A549 (cell line): ENCODE data around the gene OR2S2. TPM values are rescaled to one million over a fixed set of nuclear protein-coding genes. Genes with fewer than 3 reads are reported as not detected.

ENCODE experiments used
- ATAC-seq, 2 experiments: fragments of 200-7000 bp in 1 of 2; fragments of >200 bp in 1 of 2; cut with Nextera tagmentation in 1 of 2; cut with Tn5 transposase in 1 of 2; 3 replicates each; pipeline versions ENCODE4 v1.8.0 to v1.9.1; 2018 to 2020; ENCODE audit warnings: mild to moderate bottlenecking in 1 of 2, moderate library complexity in 1 of 2
- CTCF ChIA-PET: fragments of 300-600 bp; sonication (Branson Sonifier 250); formaldehyde crosslinking; extraction: SDS; loops from one replicate; lab custom pipeline; 2021; ENCODE audit warnings: antibody characterized with exemption, inconsistent platforms; lab: Yijun Ruan, JAX
- POLR2A ChIA-PET: fragments of 350-600 bp; formaldehyde crosslinking; extraction: SDS; loops from one replicate; lab custom pipeline; 2021; ENCODE audit warnings: antibody characterized with exemption, inconsistent platforms; lab: Yijun Ruan, JAX
- DNase-seq, 2 experiments: peaks; one replicate each; pipeline versions ENCODE4 v3.0.0 to v3.0.0-alpha.2; 2011 to 2016; ENCODE audit warnings: low read depth in 1 of 2, low spot score in 1 of 2
- FAIRE-seq: peaks from 2 replicates; lab custom pipeline; 2011; peaks lifted over from hg19 to GRCh38; lab: Jason Lieb, UNC
- H3K27ac ChIP-seq, 2 experiments: fragments of >200 bp; sonication (Bioruptor Twin); formaldehyde crosslinking; 3 replicates each; pipeline ENCODE4 v1.5.1; 2016 to 2017
- H3K4me1 ChIP-seq: fragments of >200 bp; sonication (Bioruptor Twin); formaldehyde crosslinking; 3 replicates; pipeline ENCODE4 v1.6.1; 2016
- H3K4me2 ChIP-seq: fragments of >200 bp; sonication (Bioruptor Twin); formaldehyde crosslinking; 3 replicates; pipeline ENCODE4 v1.6.1; 2016
- H3K4me3 ChIP-seq: fragments of >200 bp; sonication (Bioruptor Twin); formaldehyde crosslinking; 3 replicates; pipeline ENCODE4 v1.5.1; 2016
- H3K9me3 ChIP-seq: fragments of >200 bp; sonication (Bioruptor Twin); formaldehyde crosslinking; 3 replicates; pipeline ENCODE4 v1.6.1; 2016
- CBX2 ChIP-seq: fragments of 200-600 bp; sonication (generic); IDR thresholded peaks from 2 replicates; pipeline ENCODE4 v1.6.1; 2016; ENCODE audit warnings: low read depth, mild to moderate bottlenecking, borderline replicate concordance
- CEBPB ChIP-seq, 2 experiments: fragments of >200 bp in 1 of 2; sonication (Bioruptor Twin) in 1 of 2; formaldehyde crosslinking in 1 of 2; IDR thresholded peaks; 2 replicates each; pipeline ENCODE4 v1.6.1; 2012 to 2016
- CHD2 ChIP-seq: fragments of 150-350 bp; IDR thresholded peaks from 2 replicates; pipeline ENCODE4 v1.6.1; 2014; ENCODE audit warnings: low read length; ENCODE audit not compliant: partially characterized antibody
- CHD4 ChIP-seq: fragments of 200-600 bp; sonication (generic); IDR thresholded peaks from 2 replicates; pipeline ENCODE4 v1.6.1; 2016; ENCODE audit warnings: antibody characterized with exemption, mild to moderate bottlenecking, borderline replicate concordance
- EHMT2 ChIP-seq: fragments of 200-600 bp; sonication (generic); IDR thresholded peaks from 2 replicates; pipeline ENCODE4 v1.6.1; 2016; ENCODE audit warnings: antibody characterized with exemption, low read depth, mild to moderate bottlenecking, moderate library complexity
- FOSL2 ChIP-seq, 2 experiments: fragments of 450-650 bp in 1 of 2; fragments of >200 bp in 1 of 2; sonication (Bioruptor Twin) in 1 of 2; formaldehyde crosslinking; IDR thresholded peaks; 2 replicates each; pipeline versions ENCODE4 v1.5.0 to v1.6.1; 2016 to 2020; ENCODE audit warnings: mild to moderate bottlenecking in 1 of 2, moderate library complexity in 1 of 2
- FOXS1 ChIP-seq: fragments of 250-450 bp; sonication (Bioruptor Pico); IDR thresholded peaks from 2 replicates; pipeline ENCODE4 v1.5.0; 2020; ENCODE audit warnings: mild to moderate bottlenecking, moderate library complexity
- GATA3 ChIP-seq: IDR thresholded peaks from 2 replicates; pipeline ENCODE4 v1.6.1; 2012; ENCODE audit warnings: borderline replicate concordance
- HDAC2 ChIP-seq: fragments of 200-600 bp; sonication (generic); IDR thresholded peaks from 2 replicates; pipeline ENCODE4 v1.6.1; 2016
- HEYL ChIP-seq: fragments of 250-450 bp; sonication (Bioruptor Pico); IDR thresholded peaks from 2 replicates; pipeline ENCODE4 v1.8.0; 2021; ENCODE audit warnings: mild to moderate bottlenecking, moderate library complexity
- HOXB13 ChIP-seq: fragments of 250-450 bp; sonication (Bioruptor Pico); IDR thresholded peaks from 2 replicates; pipeline ENCODE4 v1.5.0; 2020; ENCODE audit warnings: low read depth, mild to moderate bottlenecking, moderate library complexity
- KDM5A ChIP-seq: fragments of 200-600 bp; sonication (generic); IDR thresholded peaks from 2 replicates; pipeline ENCODE4 v1.6.1; 2016; ENCODE audit warnings: antibody characterized with exemption, mild to moderate bottlenecking
- RAD21 ChIP-seq, 2 experiments: fragments of >200 bp in 1 of 2; sonication (Bioruptor Twin) in 1 of 2; formaldehyde crosslinking in 1 of 2; IDR thresholded peaks in 1 of 2; conservative IDR thresholded peaks in 1 of 2; 2 replicates in 1 of 2; 3 replicates in 1 of 2; pipeline ENCODE4 v1.6.1; 2012 to 2018; ENCODE audit warnings: inconsistent platforms in 1 of 2
- RARB ChIP-seq: fragments of 250-450 bp; sonication (Bioruptor Pico); IDR thresholded peaks from 2 replicates; pipeline ENCODE4 v1.8.0; 2021; ENCODE audit warnings: mild to moderate bottlenecking, moderate library complexity
- RCOR1 ChIP-seq: fragments of 150-350 bp; IDR thresholded peaks from 2 replicates; pipeline ENCODE4 v1.6.1; 2014; ENCODE audit warnings: antibody characterized with exemption, low read length, low read depth
- RFX5 ChIP-seq: fragments of 450-650 bp; IDR thresholded peaks from 2 replicates; pipeline ENCODE4 v1.7.1; 2014; ENCODE audit warnings: antibody characterized with exemption, mild to moderate bottlenecking, moderate library complexity
- TFCP2L1 ChIP-seq: fragments of 250-450 bp; sonication (Bioruptor Pico); IDR thresholded peaks from 2 replicates; pipeline ENCODE4 v1.5.0; 2021; ENCODE audit warnings: mild to moderate bottlenecking
- ZC3H11A ChIP-seq: fragments of 450-650 bp; IDR thresholded peaks from 2 replicates; pipeline ENCODE4 v1.6.1; 2014; ENCODE audit warnings: antibody characterized with exemption, mild to moderate bottlenecking
- ZFP36 ChIP-seq: fragments of 450-650 bp; IDR thresholded peaks from 2 replicates; pipeline ENCODE4 v1.6.1; 2014; ENCODE audit warnings: borderline replicate concordance; ENCODE audit not compliant: partially characterized antibody
- ZNF302 ChIP-seq: fragments of 250-450 bp; sonication (Bioruptor Pico); IDR thresholded peaks from 2 replicates; pipeline ENCODE4 v1.9.0; 2021; ENCODE audit warnings: inconsistent platforms, mild to moderate bottlenecking, moderate library complexity
- WGBS: methylation state at CpG from one replicate; pipeline ENCODE4 v1.1.6; 2017; ENCODE audit errors: missing lambda C conversion rate; 5-methylcytosine and 5-hydroxymethylcytosine counted together
- polyA plus RNA-seq, 4 experiments: library from polyadenylated mRNA; depleted of rRNA in 3 of 4; stranded (reverse); fragments of >200 nt; fragmentation: RNase III in 1 of 4; extraction: RNeasy Plus Mini Kit Qiagen cat#74134 plus additional on column Dnase treatment in 1 of 4; gene quantifications; 2 replicates in 3 of 4; 3 replicates in 1 of 4; pipeline ENCODE4 v1.2.3, GENCODE V29; 2011 to 2017
- TF ChIP-seq, protein P1 (sequence below): IDR thresholded peaks from 2 replicates; pipeline ENCODE4 v1.6.1; 2012; ENCODE audit warnings: low read depth, borderline replicate concordance
- TF ChIP-seq, protein P2 (sequence below): fragments of 250-450 bp; sonication (Bioruptor Pico); IDR thresholded peaks from 2 replicates; pipeline ENCODE4 v1.5.0; 2021; ENCODE audit warnings: mild to moderate bottlenecking, moderate library complexity, borderline replicate concordance

OR2S2 gene
- polyA plus RNA-seq, 2 of the 4 experiments (the other 2 are of a cell fraction), result not detected

DNA sequence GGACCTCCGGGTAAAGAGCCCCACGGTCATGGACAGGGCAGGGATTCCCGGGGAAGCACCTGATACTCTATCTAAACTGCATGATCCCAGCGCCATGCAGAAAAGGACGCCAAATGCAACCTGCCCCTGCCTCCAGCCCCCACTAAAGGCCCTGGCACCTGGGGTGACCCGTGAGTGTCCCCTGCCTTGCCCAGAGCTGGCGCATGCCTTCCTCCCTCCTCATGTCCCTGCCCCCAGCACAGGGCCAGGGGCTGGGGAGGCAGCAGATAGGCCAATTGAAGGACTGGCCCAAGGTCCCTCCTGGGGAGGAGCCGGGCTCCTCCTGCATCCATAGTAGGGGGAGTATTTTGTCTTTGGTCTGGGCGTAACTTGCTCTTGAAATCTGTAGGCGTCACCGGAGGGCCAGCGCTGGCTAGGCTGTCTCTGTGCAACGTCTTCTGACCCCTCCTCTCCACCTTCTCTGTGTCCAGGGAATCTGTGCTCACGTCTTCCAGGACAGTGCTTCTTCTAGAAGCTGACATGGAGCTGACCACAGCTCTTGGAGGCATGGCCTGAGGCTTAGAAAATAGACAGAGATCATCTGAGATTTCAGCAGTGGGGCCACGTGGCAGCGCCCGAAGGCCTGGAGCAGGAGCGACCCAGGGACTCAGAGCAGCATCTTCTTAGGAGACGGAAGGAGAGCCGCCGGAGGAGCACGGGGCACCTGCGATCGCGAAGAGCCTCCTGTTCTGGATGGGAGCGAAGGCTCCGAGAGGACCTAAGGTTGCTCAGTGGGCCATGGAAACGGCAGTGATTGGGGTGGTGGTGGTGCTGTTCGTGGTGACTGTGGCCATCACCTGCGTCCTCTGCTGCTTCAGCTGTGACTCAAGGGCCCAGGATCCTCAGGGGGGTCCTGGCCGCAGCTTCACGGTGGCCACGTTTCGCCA lies 48.0 kb downstream of the OR2S2 start:
- ATAC-seq, result no peak
- H3K4me2 ChIP-seq, result no peak overlapping the region
- WGBS, result 94% methylated on average over 30 of the region's 34 CpGs
- peak overlapping the region; percentile 93 to 99 for H3K27ac ChIP-seq
- ChIA-PET POLR2A (no interaction called here), CTCF (interaction anchor here (0.6 to 13.7 kb wide), 32 partner anchors 7 to 327 kb away, joined by 3 to 243 read pairs (median 4); partner anchors contain the start of genes HINT2, SPAG8 and TMEM8B)
- no peak overlapping the region for H3K4me3 ChIP-seq
- no peak for DNase-seq
- no peaks in the 10 kb centered on the region for H3K9me3 ChIP-seq
- TF ChIP-seq RFX5 (no peak), EHMT2 (no peak), HEYL (CRISPR knock-in tag) (no peak), CHD2 (no peak), CEBPB (IDR thresholded peaks at IDR 0.05) (no peak), RARB (CRISPR knock-in tag) (no peak), FOSL2 (IDR thresholded peaks at IDR 0.05) (no peak), FOSL2 (CRISPR knock-in tag; IDR thresholded peaks at IDR 0.05) (no peak), TFCP2L1 (CRISPR knock-in tag) (no peak)
- FAIRE-seq, result no peak
- peaks cover 58% of the 10 kb centered on the region for H3K4me1 ChIP-seq

DNA sequence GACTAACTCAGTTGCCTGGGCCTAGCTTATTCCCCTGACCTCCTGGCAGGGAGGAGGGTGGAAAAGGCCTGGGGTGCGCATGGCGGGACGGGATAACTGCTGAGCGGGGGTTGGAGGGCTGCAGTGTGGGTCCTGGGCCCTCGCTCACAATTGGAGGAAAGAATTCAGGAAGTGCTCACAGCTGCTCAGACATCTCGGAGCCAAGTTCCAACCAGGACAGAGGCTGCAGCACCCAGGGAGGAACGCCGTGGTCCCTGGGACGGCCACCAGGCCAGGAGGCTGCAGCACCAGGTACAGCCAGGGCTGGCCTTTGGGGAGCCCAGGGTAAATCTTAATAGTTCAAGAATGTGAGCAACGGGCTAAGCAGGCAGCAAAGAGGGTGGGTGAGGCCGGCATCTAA lies 48.7 kb downstream of the OR2S2 start, which contains the start of gene SPAAR:
Gene SPAAR, plus strand, starts transcription at position 217 of the 400 bp plus-strand sequence. CDS start 974 bp downstream, outside the sequence.
- ChIA-PET POLR2A (no interaction called here), CTCF (interaction anchor here (0.6 to 13.7 kb wide), 10 partner anchors 11 to 326 kb away, joined by 3 to 243 read pairs (median 4); partner anchors contain the start of gene TMEM8B)
- ATAC-seq (no peak), DNase-seq (no peak), FAIRE-seq (no peak)
- Histone ChIP-seq H3K4me2 (peak within 1 kb of the TSS; percentile 68), H3K4me3 (peak within 1 kb of the TSS; percentile 12; the same call in 1 of the 3 replicates), H3K27ac (peak within 1 kb of the TSS; percentile 93 to 99), H3K4me1 (peaks cover 56% of the 10 kb centered on the region), H3K9me3 (no peaks in the 10 kb centered on the region)
- no peak for TF ChIP-seq ZC3H11A
- no peak for TF ChIP-seq CHD4
- no peak for TF ChIP-seq FOSL2 (IDR thresholded peaks at IDR 0.05)
- no peak for TF ChIP-seq FOSL2 (CRISPR knock-in tag; IDR thresholded peaks at IDR 0.05)
- no peak for TF ChIP-seq ZFP36
- no peak for TF ChIP-seq CEBPB (IDR thresholded peaks at IDR 0.05)
- TF ChIP-seq HOXB13 (CRISPR knock-in tag), result no peak
- TF ChIP-seq GATA3, result no peak
- no peak for TF ChIP-seq TFCP2L1 (CRISPR knock-in tag)
- no peak for TF ChIP-seq KDM5A
- TF ChIP-seq RCOR1, result no peak
- no peak for TF ChIP-seq FOXS1 (CRISPR knock-in tag)
- TF ChIP-seq CBX2, result no peak
- TF ChIP-seq RAD21 (conservative IDR thresholded peaks at IDR 0.05 in 1 of 2, IDR thresholded peaks at IDR 0.05 in 1 of 2), result no peak
- TF ChIP-seq HDAC2, result no peak
- no peak for TF ChIP-seq RARB (CRISPR knock-in tag)
- TF ChIP-seq, protein P1, sequence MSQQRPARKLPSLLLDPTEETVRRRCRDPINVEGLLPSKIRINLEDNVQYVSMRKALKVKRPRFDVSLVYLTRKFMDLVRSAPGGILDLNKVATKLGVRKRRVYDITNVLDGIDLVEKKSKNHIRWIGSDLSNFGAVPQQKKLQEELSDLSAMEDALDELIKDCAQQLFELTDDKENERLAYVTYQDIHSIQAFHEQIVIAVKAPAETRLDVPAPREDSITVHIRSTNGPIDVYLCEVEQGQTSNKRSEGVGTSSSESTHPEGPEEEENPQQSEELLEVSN, result no peak
- TF ChIP-seq ZNF302 (CRISPR knock-in tag), result no peak
- TF ChIP-seq, protein P2, sequence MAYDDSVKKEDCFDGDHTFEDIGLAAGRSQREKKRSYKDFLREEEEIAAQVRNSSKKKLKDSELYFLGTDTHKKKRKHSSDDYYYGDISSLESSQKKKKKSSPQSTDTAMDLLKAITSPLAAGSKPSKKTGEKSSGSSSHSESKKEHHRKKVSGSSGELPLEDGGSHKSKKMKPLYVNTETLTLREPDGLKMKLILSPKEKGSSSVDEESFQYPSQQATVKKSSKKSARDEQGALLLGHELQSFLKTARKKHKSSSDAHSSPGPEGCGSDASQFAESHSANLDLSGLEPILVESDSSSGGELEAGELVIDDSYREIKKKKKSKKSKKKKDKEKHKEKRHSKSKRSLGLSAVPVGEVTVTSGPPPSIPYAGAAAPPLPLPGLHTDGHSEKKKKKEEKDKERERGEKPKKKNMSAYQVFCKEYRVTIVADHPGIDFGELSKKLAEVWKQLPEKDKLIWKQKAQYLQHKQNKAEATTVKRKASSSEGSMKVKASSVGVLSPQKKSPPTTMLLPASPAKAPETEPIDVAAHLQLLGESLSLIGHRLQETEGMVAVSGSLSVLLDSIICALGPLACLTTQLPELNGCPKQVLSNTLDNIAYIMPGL (CRISPR knock-in tag), result no peak
- WGBS, result 84% methylated on average over 11 of the region's 11 CpGs
